CD4-positive, alpha-beta T cell (primary cell): ENCODE measurements around the gene MXD1. TPM values are rescaled to one million over a fixed set of nuclear protein-coding genes. Genes with fewer than 3 reads are reported as not detected.

Experiments
- ATAC-seq: fragments of 200-7000 bp; cut with Tn5 transposase; one replicate; pipeline ENCODE4 v1.10.0; 2022; ENCODE audit warnings: mild to moderate bottlenecking; ENCODE audit not compliant: poor library complexity
- CTCF ChIA-PET: fragments of 350-600 bp; sonication (Branson Sonifier 250); formaldehyde crosslinking; loops from one replicate; lab custom pipeline; 2021; ENCODE audit warnings: antibody characterized with exemption, inconsistent platforms; lab: Charles Lee
- POLR2A ChIA-PET: fragments of 350-600 bp; sonication (Branson Sonifier 250); formaldehyde crosslinking; loops from one replicate; lab custom pipeline; 2021; ENCODE audit warnings: antibody characterized with exemption, inconsistent platforms; lab: Charles Lee
- DNase-seq, 14 experiments: peaks; one replicate each; pipeline ENCODE4 v3.0.0-alpha.2; 2013 to 2020; ENCODE audit warnings: mixed read lengths in 2 of 14
- H3K27ac ChIP-seq, 2 donors: one replicate each; pipeline versions ENCODE4 v1.5.1 to v1.7.0; 2013; ENCODE audit warnings: low read length in 2 of 2, low read depth in 1 of 2, mild to moderate bottlenecking in 1 of 2
- H3K27me3 ChIP-seq, 2 experiments: 1 replicate in 1 of 2; 2 replicates in 1 of 2; pipeline versions ENCODE4 v1.6.1 to v1.7.0; 2013; ENCODE audit warnings: low read length in 2 of 2, control low read depth in 1 of 2, mild to moderate bottlenecking in 1 of 2, moderate library complexity in 1 of 2; ENCODE audit not compliant: insufficient read depth in 2 of 2, control insufficient read depth in 1 of 2
- H3K36me3 ChIP-seq: one replicate; pipeline ENCODE4 v1.6.1; 2013; ENCODE audit warnings: low read length, control low read depth; ENCODE audit not compliant: insufficient read depth
- H3K4me1 ChIP-seq: one replicate; pipeline ENCODE4 v1.6.1; 2013; ENCODE audit warnings: low read length, control low read depth; ENCODE audit not compliant: insufficient read depth
- H3K4me3 ChIP-seq: one replicate; pipeline ENCODE4 v1.5.1; 2013; ENCODE audit warnings: mild to moderate bottlenecking, low read length, moderate library complexity
- H3K9me3 ChIP-seq, 2 experiments: 1 replicate in 1 of 2; 2 replicates in 1 of 2; pipeline versions ENCODE4 v1.6.1 to v1.7.0; 2013; ENCODE audit warnings: low read length in 2 of 2, mild to moderate bottlenecking in 2 of 2, control low read depth in 1 of 2, moderate library complexity in 1 of 2; ENCODE audit not compliant: control insufficient read depth in 1 of 2, insufficient read depth in 1 of 2
- H3K27ac Mint-ChIP-seq: one replicate; pipeline ENCODE4 v1.8.0; 2020; ENCODE audit warnings: mixed read lengths
- H3K27me3 Mint-ChIP-seq: one replicate; pipeline ENCODE4 v1.8.0; 2021; ENCODE audit warnings: mixed read lengths
- H3K36me3 Mint-ChIP-seq: one replicate; pipeline ENCODE4 v1.8.0; 2021; ENCODE audit warnings: low read depth, mixed read lengths
- H3K4me1 Mint-ChIP-seq: one replicate; pipeline ENCODE4 v1.8.0; 2021; ENCODE audit warnings: low read depth, mixed read lengths
- H3K4me3 Mint-ChIP-seq: one replicate; pipeline ENCODE4 v1.8.0; 2020; ENCODE audit warnings: mild to moderate bottlenecking, mixed read lengths
- H3K9me3 Mint-ChIP-seq: one replicate; pipeline ENCODE4 v1.8.0; 2020; ENCODE audit warnings: mixed read lengths
- CTCF ChIP-seq: fragments of 200-600 bp; IDR thresholded peaks from one replicate; pipeline ENCODE4 v1.8.0; 2022; ENCODE audit warnings: antibody characterized with exemption, mild to moderate bottlenecking
- intact Hi-C, 2 experiments: fragments of 100-400 bp; cut with DNase I in 1 of 2; cut with micrococcal nuclease in 1 of 2; formaldehyde crosslinking; loops; one replicate each; pipeline versions ENCODE4 v1.15.1 to v1.9.0; 2023 to 2025; cut with DNase I, micrococcal nuclease
- total RNA-seq, 174 experiments: library from RNA in 2 of 174; stranded (reverse) in 2 of 174; gene quantifications; one replicate each; pipeline ENCODE4 v1.2.3 and lab custom pipeline; 2021 to 2026

Gene MXD1
- total RNA-seq, 2 experiments from 2014 or later = 43.5 to 45.3 TPM

GRCh38 chr2:69914164-69914949, 552 bp upstream of the MXD1 start:
- intact Hi-C loops = loop anchor here (1.0 to 5.0 kb wide), 10 partner anchors 22 to 733 kb away; partner anchors contain the start of genes PCBP1 (in 1 of the 2), PCYOX1 (in 1 of the 2) and SNRNP27 (in 1 of the 2)
- H3K27me3 Mint-ChIP-seq = no peaks in the 10 kb centered on the region
- H3K4me1 ChIP-seq = peaks cover 15% of the 10 kb centered on the region
- peak overlapping the region; percentile 89 for H3K4me3 Mint-ChIP-seq
- peaks cover 55% of the 10 kb centered on the region for H3K36me3 Mint-ChIP-seq
- no peak for TF ChIP-seq CTCF
- ATAC-seq (peak; percentile 92), DNase-seq (peak in 8 of 14 experiments; percentile 6 to 100 (median 59))
- peak overlapping the region; percentile 94 for H3K27ac ChIP-seq
- ChIA-PET POLR2A (interaction anchor here (0.5 to 5.9 kb wide), 55 partner anchors 9 to 1154 kb away, joined by 3 to 219 read pairs (median 5); partner anchors contain the start of genes AAK1, C2orf42, FAM136A and NAGK), CTCF (interaction anchor here (0.6 to 5.0 kb wide), 12 partner anchors 13 to 388 kb away, joined by 3 to 55 read pairs (median 5); partner anchors contain the start of genes C2orf42 and FAM136A)
- peak overlapping the region; percentile 75 for H3K27ac Mint-ChIP-seq
- H3K4me3 ChIP-seq = peak overlapping the region; percentile 86
- H3K4me1 Mint-ChIP-seq = peaks cover 33% of the 10 kb centered on the region
- H3K27me3 ChIP-seq = no peaks in the 10 kb centered on the region
- H3K36me3 ChIP-seq = peaks cover 21% of the 10 kb centered on the region
- no peaks in the 10 kb centered on the region for H3K9me3 ChIP-seq
- no peaks in the 10 kb centered on the region for H3K9me3 Mint-ChIP-seq

GRCh38 chr2:69916106-69916505, 1.2 kb downstream of the MXD1 start:
- no peak for TF ChIP-seq CTCF
- DNase-seq (no peak), ATAC-seq (no peak)
- CTCF ChIA-PET = interaction anchor here (1.0 kb wide), 1 partner anchor 152 kb away, joined by 3 read pairs; no protein-coding TSS in a partner anchor
- Mint-ChIP-seq H3K27ac (peak overlapping the region; percentile 87), H3K4me3 (peak overlapping the region; percentile 88), H3K4me1 (peaks cover 33% of the 10 kb centered on the region), H3K27me3 (no peaks in the 10 kb centered on the region), H3K9me3 (no peaks in the 10 kb centered on the region), H3K36me3 (peaks cover 56% of the 10 kb centered on the region)
- Histone ChIP-seq H3K4me3 (peak overlapping the region; percentile 86), H3K9me3 (no peaks in the 10 kb centered on the region), H3K27me3 (no peaks in the 10 kb centered on the region), H3K36me3 (peaks cover 11% of the 10 kb centered on the region), H3K4me1 (peaks cover 15% of the 10 kb centered on the region), H3K27ac (no peak overlapping the region)
- intact Hi-C loops = no loop called here
- POLR2A ChIA-PET = interaction anchor here (0.6 to 5.9 kb wide), 9 partner anchors 23 to 342 kb away, joined by 3 to 219 read pairs (median 48); partner anchors contain the start of genes C2orf42, PCBP1 and PCYOX1

GRCh38 chr2:69917852-69918251, 2.9 kb downstream of the MXD1 start:
- DNase-seq (peak in 1 of 14 experiments; percentile 51), ATAC-seq (no peak)
- POLR2A ChIA-PET = interaction anchor here (1.1 to 2.1 kb wide), 3 partner anchors 168 to 225 kb away, joined by 3 to 6 read pairs (median 3); partner anchors contain the start of gene PCBP1
- Histone ChIP-seq H3K36me3 (peaks cover 21% of the 10 kb centered on the region), H3K4me1 (peaks cover 15% of the 10 kb centered on the region), H3K9me3 (no peaks in the 10 kb centered on the region), H3K27me3 (no peaks in the 10 kb centered on the region), H3K4me3 (no peak overlapping the region), H3K27ac (no peak overlapping the region)
- no peak for TF ChIP-seq CTCF
- intact Hi-C loops = no loop called here
- Mint-ChIP-seq H3K4me3 (peak overlapping the region; percentile 42), H3K27me3 (no peaks in the 10 kb centered on the region), H3K36me3 (peaks cover 64% of the 10 kb centered on the region), H3K27ac (no peak overlapping the region), H3K9me3 (no peaks in the 10 kb centered on the region), H3K4me1 (peaks cover 26% of the 10 kb centered on the region)
- CTCF ChIA-PET = no interaction called here
